Non-pigmented ciliary epithelial cell (primary cell): ENCODE measurements around the gene FOXL3.

Experiments used
- DNase-seq: peaks from one replicate; pipeline ENCODE4 v3.0.0-alpha.2; 2010; ENCODE audit warnings: low read depth

The FOXL3 gene

DNA sequence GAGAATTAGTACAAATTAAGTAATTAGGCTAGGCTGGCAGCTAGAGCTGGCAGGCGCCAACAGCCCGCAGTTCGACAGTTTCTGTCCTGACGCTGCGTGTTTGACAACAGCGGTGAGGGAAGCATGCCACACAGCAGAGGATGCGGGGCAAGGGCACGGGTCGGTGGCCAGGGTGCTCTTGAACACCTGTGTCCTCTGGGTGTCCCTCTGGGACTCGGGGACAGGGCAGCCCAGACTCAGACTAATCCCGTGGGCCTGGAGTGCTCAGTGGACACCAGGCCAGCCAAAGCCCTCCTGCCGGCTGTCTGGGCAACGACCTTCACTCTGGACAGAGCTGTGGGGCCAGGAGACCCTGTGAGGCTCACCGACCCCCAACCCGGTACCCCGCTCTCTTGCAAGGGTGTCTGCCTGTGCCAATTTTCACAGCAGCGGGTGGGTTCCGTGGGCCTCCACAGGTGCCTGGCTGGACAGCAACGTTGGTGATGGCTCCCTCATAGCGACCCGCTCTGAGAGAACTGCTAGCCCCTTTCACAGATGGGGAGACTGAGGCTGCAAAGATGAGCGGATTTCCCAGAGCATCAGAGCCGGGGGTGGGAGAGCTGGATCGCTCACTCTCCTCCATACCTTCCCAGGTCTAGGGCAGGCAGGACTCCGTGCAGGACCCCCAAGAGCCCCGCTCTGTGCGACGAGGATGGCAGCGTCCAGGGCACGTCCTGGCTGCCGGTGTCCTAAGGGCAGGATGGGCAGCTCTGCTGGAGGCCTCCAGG, 48.5 kb downstream of the FOXL3 start:
- DNase-seq, result no peak

DNA sequence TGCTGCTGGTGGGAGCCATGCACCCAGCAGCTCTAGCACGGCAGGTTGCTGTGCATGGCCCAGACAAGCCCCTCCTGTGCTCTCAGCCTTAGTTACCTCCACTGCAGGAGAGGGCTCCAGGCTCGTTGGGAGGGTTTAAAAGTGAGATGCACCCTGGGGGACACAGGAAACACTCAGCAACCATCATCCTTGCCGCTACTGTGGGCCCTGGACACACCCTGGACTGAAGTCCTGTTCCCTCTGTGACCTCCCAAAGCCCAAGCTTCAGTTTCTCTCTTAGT, 49.0 kb downstream of the FOXL3 start:
- DNase-seq, result no peak

DNA sequence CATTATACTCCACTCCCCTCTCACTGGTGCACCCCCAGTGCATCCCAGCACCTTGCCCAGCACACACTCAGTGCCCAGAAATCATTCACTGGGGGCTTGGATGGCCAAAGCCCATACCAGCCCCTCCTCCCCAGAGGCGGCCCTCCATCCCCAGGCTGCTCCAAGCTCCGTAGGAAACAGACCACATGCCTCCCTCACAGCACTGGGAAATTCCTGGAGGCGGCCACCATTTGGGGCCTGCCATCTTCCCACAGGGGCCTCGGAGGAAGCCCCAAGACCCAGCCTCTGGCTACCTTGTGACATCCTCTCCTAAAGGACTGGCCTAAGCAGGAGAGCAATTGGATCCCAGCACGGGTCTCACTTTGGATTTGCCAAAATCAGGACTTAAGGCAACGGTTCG, 49.7 kb downstream of the FOXL3 start:
- DNase-seq, result no peak

DNA sequence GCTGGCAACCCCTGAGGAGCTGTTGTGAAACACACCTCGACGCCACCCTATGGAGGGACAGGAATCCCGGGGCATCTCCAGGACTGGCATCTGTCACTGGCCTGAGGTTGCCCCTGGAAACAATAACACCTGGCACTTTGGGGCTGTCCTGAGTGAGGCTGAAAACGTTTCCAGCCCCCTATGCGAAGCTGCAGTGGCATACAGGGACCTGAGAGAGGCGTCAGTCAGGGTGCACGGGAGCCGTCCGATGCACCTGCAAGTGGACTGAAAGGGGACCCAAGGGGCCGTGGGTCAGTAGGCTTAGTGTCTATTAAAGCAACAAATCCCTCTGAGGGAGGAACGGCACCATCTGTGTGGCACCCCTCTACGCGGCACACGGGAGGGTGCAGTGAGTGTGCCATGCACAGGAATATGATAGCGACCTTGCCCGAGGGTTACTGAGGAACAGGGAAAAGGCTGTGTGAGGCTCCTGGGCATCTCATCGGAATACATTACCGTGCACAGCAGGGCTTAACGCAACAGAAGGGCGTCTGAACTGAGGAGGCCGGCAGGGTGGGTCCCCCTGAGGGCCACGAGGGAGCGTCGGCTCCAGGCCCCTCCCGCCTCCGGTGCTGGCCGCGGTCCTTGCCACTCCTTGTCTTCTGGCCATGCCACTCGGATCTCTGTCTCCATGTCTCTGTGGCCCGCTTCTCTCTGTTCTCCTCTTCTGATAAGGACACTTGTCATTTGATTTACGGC, 50.4 kb downstream of the FOXL3 start:
- DNase-seq, result no peak
